ENCODE measurements around the gene RFESD. TPM values are rescaled to one million over a fixed set of nuclear protein-coding genes. Genes with fewer than 3 reads are reported as not detected.

RFESD gene
- total RNA-seq, 1 experiment from 2014 or later: 2.2 TPM

- CTCF ChIA-PET: no interaction called here
Observed at GRCh38 chr5:95611396-95611795, 35.2 kb upstream of the RFESD start.

GRCh38 chr5:95613514-95613913 lies 33.1 kb upstream of the RFESD start:
- DNase-seq (ENCODE audit: low read depth, low spot score): no peak
- ATAC-seq: no peak
- Histone ChIP-seq H3K4me3 (ENCODE audit: low read depth in 2 of 2, low read length in 2 of 2) (no peak overlapping the region), H3K9me3 (ENCODE audit: control insufficient read depth, insufficient read depth, low read depth, low read length) (peaks cover 15% of the 10 kb centered on the region; the same call in 1 of the 2 replicates), H3K36me3 (ENCODE audit: control insufficient read depth, insufficient read depth, low read length) (no peaks in the 10 kb centered on the region), H3K4me1 (ENCODE audit: control insufficient read depth, insufficient read depth, low read length) (peaks cover 4% of the 10 kb centered on the region; the same call in 1 of the 2 replicates), H3K27ac (ENCODE audit: low read length) (no peak overlapping the region), H3K27me3 (ENCODE audit: control insufficient read depth, insufficient read depth, low read length) (no peaks in the 10 kb centered on the region)
- BruUV-seq (replicated peaks): no TSS peak
- POLR2A ChIA-PET: no interaction called here
- TF ChIP-seq TCF7L2 (IDR thresholded peaks at IDR 0.05; ENCODE audit: low read depth, low read length) (no peak), SIN3A (IDR thresholded peaks at IDR 0.05; ENCODE audit: borderline replicate concordance, insufficient read depth, low read depth, low read length) (no peak), POLR2AphosphoS5 (IDR thresholded peaks at IDR 0.05; ENCODE audit: low read depth, low read length) (no peak), CTCF (IDR thresholded peaks at IDR 0.05) (no peak)
- TF ChIP-seq, protein P1, sequence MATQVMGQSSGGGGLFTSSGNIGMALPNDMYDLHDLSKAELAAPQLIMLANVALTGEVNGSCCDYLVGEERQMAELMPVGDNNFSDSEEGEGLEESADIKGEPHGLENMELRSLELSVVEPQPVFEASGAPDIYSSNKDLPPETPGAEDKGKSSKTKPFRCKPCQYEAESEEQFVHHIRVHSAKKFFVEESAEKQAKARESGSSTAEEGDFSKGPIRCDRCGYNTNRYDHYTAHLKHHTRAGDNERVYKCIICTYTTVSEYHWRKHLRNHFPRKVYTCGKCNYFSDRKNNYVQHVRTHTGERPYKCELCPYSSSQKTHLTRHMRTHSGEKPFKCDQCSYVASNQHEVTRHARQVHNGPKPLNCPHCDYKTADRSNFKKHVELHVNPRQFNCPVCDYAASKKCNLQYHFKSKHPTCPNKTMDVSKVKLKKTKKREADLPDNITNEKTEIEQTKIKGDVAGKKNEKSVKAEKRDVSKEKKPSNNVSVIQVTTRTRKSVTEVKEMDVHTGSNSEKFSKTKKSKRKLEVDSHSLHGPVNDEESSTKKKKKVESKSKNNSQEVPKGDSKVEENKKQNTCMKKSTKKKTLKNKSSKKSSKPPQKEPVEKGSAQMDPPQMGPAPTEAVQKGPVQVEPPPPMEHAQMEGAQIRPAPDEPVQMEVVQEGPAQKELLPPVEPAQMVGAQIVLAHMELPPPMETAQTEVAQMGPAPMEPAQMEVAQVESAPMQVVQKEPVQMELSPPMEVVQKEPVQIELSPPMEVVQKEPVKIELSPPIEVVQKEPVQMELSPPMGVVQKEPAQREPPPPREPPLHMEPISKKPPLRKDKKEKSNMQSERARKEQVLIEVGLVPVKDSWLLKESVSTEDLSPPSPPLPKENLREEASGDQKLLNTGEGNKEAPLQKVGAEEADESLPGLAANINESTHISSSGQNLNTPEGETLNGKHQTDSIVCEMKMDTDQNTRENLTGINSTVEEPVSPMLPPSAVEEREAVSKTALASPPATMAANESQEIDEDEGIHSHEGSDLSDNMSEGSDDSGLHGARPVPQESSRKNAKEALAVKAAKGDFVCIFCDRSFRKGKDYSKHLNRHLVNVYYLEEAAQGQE (IDR thresholded peaks at IDR 0.05; ENCODE audit: insufficient read depth in 1 of 2, low read depth in 2 of 2, low read length in 1 of 2): no peak
- intact Hi-C loops (cut with micrococcal nuclease; ENCODE audit: unreplicated experiment) (loop anchor here (10.0 kb wide), 1 partner anchor 59 kb away; the partner anchor contains the start of genes ARSK and SKIC3), in situ Hi-C loops (cut with HindIII; ENCODE audit: low pct_unique_long_range_greater_than_20kb, low sequenced_read_pairs) (no loop called here)
- CTCF ChIA-PET: no interaction called here

More at GRCh38 chr5:95611396-95611795, 35.2 kb upstream of the RFESD start:
- no peak for DNase-seq (ENCODE audit: low read depth, low spot score)
- Histone ChIP-seq H3K9me3 (ENCODE audit: control insufficient read depth, insufficient read depth, low read depth, low read length) (peaks cover 15% of the 10 kb centered on the region; the same call in 1 of the 2 replicates), H3K36me3 (ENCODE audit: control insufficient read depth, insufficient read depth, low read length) (no peaks in the 10 kb centered on the region), H3K27ac (ENCODE audit: low read length) (no peak overlapping the region), H3K4me1 (ENCODE audit: control insufficient read depth, insufficient read depth, low read length) (no peaks in the 10 kb centered on the region), H3K4me3 (ENCODE audit: low read depth in 2 of 2, low read length in 2 of 2) (no peak overlapping the region), H3K27me3 (ENCODE audit: control insufficient read depth, insufficient read depth, low read length) (no peaks in the 10 kb centered on the region)
- intact Hi-C loops (cut with micrococcal nuclease; ENCODE audit: unreplicated experiment): loop anchor here (10.0 kb wide), 1 partner anchor 57 kb away; the partner anchor contains the start of genes ARSK and SKIC3
- in situ Hi-C loops (cut with HindIII; ENCODE audit: low pct_unique_long_range_greater_than_20kb, low sequenced_read_pairs): no loop called here
- ATAC-seq: no peak
- no TSS peak for BruUV-seq (replicated peaks)
- POLR2A ChIA-PET: no interaction called here
- TF ChIP-seq CTCF (IDR thresholded peaks at IDR 0.05) (no peak), POLR2AphosphoS5 (IDR thresholded peaks at IDR 0.05; ENCODE audit: low read depth, low read length) (no peak), TCF7L2 (IDR thresholded peaks at IDR 0.05; ENCODE audit: low read depth, low read length) (no peak), SIN3A (IDR thresholded peaks at IDR 0.05; ENCODE audit: borderline replicate concordance, insufficient read depth, low read depth, low read length) (no peak)
- TF ChIP-seq, protein P1 (IDR thresholded peaks at IDR 0.05; ENCODE audit: insufficient read depth in 1 of 2, low read depth in 2 of 2, low read length in 1 of 2): no peak

Data from Panc1 (cell line).